Testis (tissue), 3 donors: ENCODE data around the gene ASIC1. TPM values are rescaled to one million over a fixed set of nuclear protein-coding genes. Genes with fewer than 3 reads are reported as not detected.
A peak's percentile ranks its signal among the peaks of the same experiment; 100 is the strongest.

Experiments
- DNase-seq: peaks from one replicate; pipeline ENCODE4 v3.0.0-alpha.2; 2019
- H3K27ac ChIP-seq, 2 donors: fragments of 200-600 bp; sonication (generic); one replicate each; pipeline ENCODE4 v1.5.1; 2019
- H3K27me3 ChIP-seq: fragments of 200-600 bp; sonication (generic); one replicate; pipeline ENCODE4 v1.5.1; 2019
- H3K36me3 ChIP-seq: fragments of 200-600 bp; sonication (generic); one replicate; pipeline ENCODE4 v1.5.1; 2017; ENCODE audit warnings: low read depth; ENCODE audit errors: missing control alignments
- H3K4me1 ChIP-seq: fragments of 200-600 bp; sonication (generic); one replicate; pipeline ENCODE4 v1.5.1; 2019
- H3K4me3 ChIP-seq, 2 donors: fragments of 200-600 bp; sonication (generic); one replicate each; pipeline ENCODE4 v1.5.1; 2017 to 2019
- H3K9me3 ChIP-seq: fragments of 200-600 bp; sonication (generic); one replicate; pipeline ENCODE4 v1.5.1; 2017
- CTCF ChIP-seq, 3 experiments: fragments of 450-650 bp in 2 of 3; fragments of 200-600 bp in 1 of 3; sonication (generic) in 1 of 3; IDR thresholded peaks; one replicate each; pipeline ENCODE4 v1.5.1; 2016 to 2019; ENCODE audit warnings: antibody characterized with exemption in 3 of 3, mild to moderate bottlenecking in 2 of 3, moderate library complexity in 1 of 3
- POLR2A ChIP-seq: fragments of 450-650 bp; IDR thresholded peaks from one replicate; pipeline ENCODE4 v1.6.1; 2017; ENCODE audit warnings: antibody characterized with exemption, mild to moderate bottlenecking, moderate library complexity
- WGBS, 2 donors: methylation state at CpG; one replicate each; pipeline ENCODE4 v1.1.5; 2018; 5-methylcytosine and 5-hydroxymethylcytosine counted together
- intact Hi-C: fragments of 100-400 bp; cut with DNase I; formaldehyde crosslinking; loops from one replicate; pipeline ENCODE4 v1.15.1; 2023; ENCODE audit warnings: low total_unique reads
- polyA plus RNA-seq: library from polyadenylated mRNA; stranded (reverse); fragments of 350-450 nt; fragmentation: Illumina TruSeq; extraction: RNeasy Lipid Tissue Mini Kit (QIAGEN cat#74804); gene quantifications from one replicate; pipeline ENCODE4 v1.2.3, GENCODE V29; 2014; ENCODE audit warnings: low read depth, low replicate concordance; ENCODE audit not compliant: insufficient read depth
- total RNA-seq, 2 donors: library from RNA; depleted of rRNA; stranded (reverse); fragments of >200 nt; gene quantifications; one replicate each; pipeline ENCODE4 v1.2.3, GENCODE V29; 2016

The ASIC1 gene
- total and polyA plus RNA-seq, 3 donors from 2014 or later: 1.9 to 3.5 (median 2.7) TPM

GRCh38 chr12:50039151-50039835, 18.1 kb upstream of the ASIC1 start:
- H3K27me3 ChIP-seq: no peaks in the 10 kb centered on the region
- no peaks in the 10 kb centered on the region for H3K9me3 ChIP-seq
- no peaks in the 10 kb centered on the region for H3K4me1 ChIP-seq
- WGBS, 2 donors: 66 to 69% methylated on average over 9 of the region's 9 CpGs
- no peak overlapping the region for H3K27ac ChIP-seq
- H3K4me3 ChIP-seq: no peak overlapping the region
- TF ChIP-seq POLR2A (no peak), CTCF (IDR thresholded peaks at IDR 0.05) (peak; percentile 70 to 91 (median 75))
- DNase-seq: peak; percentile 92
- no peaks in the 10 kb centered on the region for H3K36me3 ChIP-seq
- intact Hi-C loops: no loop called here

- no peak for TF ChIP-seq CTCF (IDR thresholded peaks at IDR 0.05)
- TF ChIP-seq POLR2A: no peak
- intact Hi-C loops: no loop called here
- 79 to 80% methylated on average over 4 of the region's 4 CpGs for WGBS, 2 donors
Observed at GRCh38 chr12:50040657-50041056, 16.7 kb upstream of the ASIC1 start.

GRCh38 chr12:50041062-50041860, 16.1 kb upstream of the ASIC1 start:
- no peaks in the 10 kb centered on the region for H3K4me1 ChIP-seq
- no peak overlapping the region for H3K4me3 ChIP-seq
- 85 to 89% methylated on average over 15 of the region's 15 CpGs for WGBS, 2 donors
- no peak overlapping the region for H3K27ac ChIP-seq
- intact Hi-C loops: no loop called here
- no peaks in the 10 kb centered on the region for H3K9me3 ChIP-seq
- no peak for DNase-seq
- no peaks in the 10 kb centered on the region for H3K27me3 ChIP-seq
- TF ChIP-seq CTCF (IDR thresholded peaks at IDR 0.05) (no peak), POLR2A (no peak)
- H3K36me3 ChIP-seq: no peaks in the 10 kb centered on the region

More at GRCh38 chr12:50040657-50041056, 16.7 kb upstream of the ASIC1 start:
- H3K9me3 ChIP-seq: no peaks in the 10 kb centered on the region
- no peak for DNase-seq
- no peak overlapping the region for H3K4me3 ChIP-seq
- no peak overlapping the region for H3K27ac ChIP-seq
- no peaks in the 10 kb centered on the region for H3K27me3 ChIP-seq
- H3K36me3 ChIP-seq: no peaks in the 10 kb centered on the region
- H3K4me1 ChIP-seq: no peaks in the 10 kb centered on the region

- Histone ChIP-seq H3K4me1 (no peaks in the 10 kb centered on the region), H3K4me3 (no peak overlapping the region), H3K27ac (no peak overlapping the region), H3K27me3 (no peaks in the 10 kb centered on the region), H3K9me3 (no peaks in the 10 kb centered on the region), H3K36me3 (no peaks in the 10 kb centered on the region)
- DNase-seq: no peak
- TF ChIP-seq CTCF (IDR thresholded peaks at IDR 0.05) (no peak), POLR2A (no peak)
- intact Hi-C loops: no loop called here
- 73 to 82% methylated on average over 5 of the region's 5 CpGs for WGBS, 2 donors
Observed at GRCh38 chr12:50041962-50042361, 15.4 kb upstream of the ASIC1 start.
